Adipose tissue (tissue), 3 donors: ENCODE measurements around the gene AGPAT3. TPM values are rescaled to one million over a fixed set of nuclear protein-coding genes. Genes with fewer than 3 reads are reported as not detected.

Experiments
- H3K27ac ChIP-seq: one replicate; pipeline ENCODE4 v1.5.1; 2013; ENCODE audit warnings: low read depth, low read length
- WGBS, 3 donors: extraction: QIAGEN DNeasy Blood & Tissue Kit; methylation state at CpG; one replicate each; pipeline ENCODE4 v1.1.7; 2013; 5-methylcytosine and 5-hydroxymethylcytosine counted together
- polyA plus RNA-seq, 3 donors: library from polyadenylated mRNA; stranded (reverse); fragments of 200-250 nt; gene quantifications; one replicate each; pipeline ENCODE4 v1.2.3, GENCODE V29; 2013
- donor health status: healthy with polysubstance abuse.
- donor health status: Bipolar disorder and iron deficiency.
- donor health status: healthy.

AGPAT3 gene
- polyA plus RNA-seq, 3 donors, result 15.9 to 35.5 (median 16.2) TPM

GRCh38 chr21:43877936-43878575 lies 13.0 kb downstream of the AGPAT3 start:
- no peak overlapping the region for H3K27ac ChIP-seq
- WGBS, 3 donors, result 91 to 94% (median 93%) methylated on average over 23 to 25 of the region's 25 CpGs

- WGBS, 3 donors, result 91 to 92% (median 91%) methylated on average over 25 of the region's 25 CpGs
- no peak overlapping the region for H3K27ac ChIP-seq
Observed at GRCh38 chr21:43879348-43880110, 14.5 kb downstream of the AGPAT3 start.

GRCh38 chr21:43880111-43880985 lies 15.3 kb downstream of the AGPAT3 start:
- 64 to 74% (median 71%) methylated on average over 14 of the region's 14 CpGs for WGBS, 3 donors

GRCh38 chr21:43881283-43881682 lies 16.3 kb downstream of the AGPAT3 start:
- WGBS, 3 donors, result 88 to 92% (median 92%) methylated on average over 6 of the region's 6 CpGs
- no peak overlapping the region for H3K27ac ChIP-seq

More at GRCh38 chr21:43880111-43880985, 15.3 kb downstream of the AGPAT3 start:
- no peak overlapping the region for H3K27ac ChIP-seq

- WGBS, 3 donors, result 95 to 98% (median 98%) methylated on average over 8 of the region's 8 CpGs
Observed at GRCh38 chr21:43881935-43882334, 16.9 kb downstream of the AGPAT3 start.

GRCh38 chr21:43882952-43883545 lies 18.0 kb downstream of the AGPAT3 start:
- no peak overlapping the region for H3K27ac ChIP-seq
- 77 to 86% (median 82%) methylated on average over 11 of the region's 11 CpGs for WGBS, 3 donors

More at GRCh38 chr21:43881935-43882334, 16.9 kb downstream of the AGPAT3 start:
- H3K27ac ChIP-seq, result no peak overlapping the region

- H3K27ac ChIP-seq, result no peak overlapping the region
- 24 to 32% (median 27%) methylated on average over 16 of the region's 16 CpGs for WGBS, 3 donors
Observed at GRCh38 chr21:43884012-43884860, 19.2 kb downstream of the AGPAT3 start.

- no peak overlapping the region for H3K27ac ChIP-seq
- WGBS, 3 donors, result 80 to 85% (median 82%) methylated on average over 16 of the region's 16 CpGs
Observed at GRCh38 chr21:43884861-43885417, 19.9 kb downstream of the AGPAT3 start.

- WGBS, 3 donors, result 90 to 96% (median 94%) methylated on average over 14 of the region's 14 CpGs
- no peak overlapping the region for H3K27ac ChIP-seq
Observed at GRCh38 chr21:43885721-43886120, 20.7 kb downstream of the AGPAT3 start.

GRCh38 chr21:43886565-43886964 lies 21.5 kb downstream of the AGPAT3 start:
- 98 to 100% (median 98%) methylated on average over 1 of the region's 1 CpG for WGBS, 3 donors
- H3K27ac ChIP-seq, result no peak overlapping the region

- whole genome bisulfite sequencing, 3 donors, result 67 to 94% (median 84%) methylated on average over 3 of the region's 3 CpGs
- H3K27ac ChIP-seq, result no peak overlapping the region
Observed at GRCh38 chr21:43889069-43889468, 24.0 kb downstream of the AGPAT3 start.

GRCh38 chr21:43890042-43890441 lies 25.0 kb downstream of the AGPAT3 start:
- 87 to 92% (median 88%) methylated on average over 9 of the region's 9 CpGs for WGBS, 3 donors
- H3K27ac ChIP-seq, result no peak overlapping the region

GRCh38 chr21:43892334-43892733 lies 27.3 kb downstream of the AGPAT3 start:
- 95 to 97% (median 96%) methylated on average over 3 of the region's 3 CpGs for WGBS, 3 donors
- H3K27ac ChIP-seq, result no peak overlapping the region

GRCh38 chr21:43892984-43893535 lies 28.0 kb downstream of the AGPAT3 start:
- 78 to 86% (median 82%) methylated on average over 5 of the region's 5 CpGs for WGBS, 3 donors
- no peak overlapping the region for H3K27ac ChIP-seq

GRCh38 chr21:43893536-43894205 lies 28.6 kb downstream of the AGPAT3 start:
- 42 to 77% (median 49%) methylated on average over 19 of the region's 19 CpGs for WGBS, 3 donors
- no peak overlapping the region for H3K27ac ChIP-seq

GRCh38 chr21:43894206-43894577 lies 29.2 kb downstream of the AGPAT3 start:
- H3K27ac ChIP-seq, result no peak overlapping the region
- 45 to 74% (median 46%) methylated on average over 4 of the region's 4 CpGs for WGBS, 3 donors

- 93 to 96% (median 94%) methylated on average over 4 of the region's 4 CpGs for WGBS, 3 donors
- no peak overlapping the region for H3K27ac ChIP-seq
Observed at GRCh38 chr21:43895196-43895595, 30.2 kb downstream of the AGPAT3 start.
